DMS 273 (cell line): ENCODE measurements around the gene RNF20.
"Not testable (repeated sequence)": the region's sequence is repeated elsewhere in the genome, so short reads cannot be mapped to it uniquely, and the experiment has no call there.

Experiments used
- DNase-seq: peaks from one replicate; lab custom pipeline; 2025; ENCODE audit not compliant: unreplicated experiment; lab: John Stamatoyannopoulos, UW

Gene RNF20

DNA sequence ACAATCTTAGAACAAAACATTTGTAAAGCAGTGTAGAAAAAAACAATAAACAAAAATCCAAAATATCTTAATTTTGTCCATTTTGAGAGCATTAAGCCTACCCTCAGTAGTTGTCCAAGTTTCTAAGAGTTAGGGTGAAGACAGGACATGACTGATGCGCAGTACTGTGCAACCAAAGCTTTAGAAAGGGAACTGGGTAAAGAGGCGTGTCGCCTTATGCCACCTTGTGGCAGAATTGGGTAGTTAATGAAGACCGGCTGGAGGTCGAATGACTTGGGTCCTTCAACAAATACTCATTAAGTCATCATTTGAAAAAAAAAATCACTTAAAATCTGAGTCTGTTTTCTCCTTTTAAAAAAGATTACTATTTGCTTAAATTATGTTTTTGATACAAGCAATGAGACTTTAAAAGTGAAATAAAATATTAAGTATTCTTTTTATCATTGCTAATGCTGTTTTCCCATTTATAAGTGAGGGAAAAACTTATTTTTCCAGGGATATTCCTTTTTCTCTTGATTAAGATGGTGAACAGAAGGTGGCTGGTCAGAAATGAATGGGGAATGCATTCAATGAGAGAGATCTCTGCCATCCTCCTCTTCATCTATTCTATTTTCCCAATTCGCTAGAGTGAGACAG is 3.5 kb upstream of the RNF20 start:
- DNase-seq = peak; percentile 83

DNA sequence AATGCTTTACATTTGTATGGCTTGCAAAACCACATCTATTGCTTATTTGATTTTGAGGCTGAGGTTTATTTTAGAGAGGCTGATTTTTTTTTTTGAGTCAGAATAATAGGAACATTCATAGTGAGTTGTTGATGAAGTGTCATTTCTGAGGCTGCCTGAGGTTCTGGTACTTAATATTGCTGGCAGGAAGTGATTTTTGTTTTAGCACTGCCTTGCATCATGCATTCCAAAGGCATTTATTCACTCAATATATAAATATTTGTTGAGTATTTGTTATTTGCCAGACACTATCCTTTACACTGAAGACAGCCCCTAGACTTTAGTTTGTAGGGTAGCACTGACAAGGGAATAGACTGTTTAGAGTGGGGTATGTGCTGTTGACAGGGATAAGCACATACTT is 2.7 kb downstream of the RNF20 start:
- no peak for DNase-seq

DNA sequence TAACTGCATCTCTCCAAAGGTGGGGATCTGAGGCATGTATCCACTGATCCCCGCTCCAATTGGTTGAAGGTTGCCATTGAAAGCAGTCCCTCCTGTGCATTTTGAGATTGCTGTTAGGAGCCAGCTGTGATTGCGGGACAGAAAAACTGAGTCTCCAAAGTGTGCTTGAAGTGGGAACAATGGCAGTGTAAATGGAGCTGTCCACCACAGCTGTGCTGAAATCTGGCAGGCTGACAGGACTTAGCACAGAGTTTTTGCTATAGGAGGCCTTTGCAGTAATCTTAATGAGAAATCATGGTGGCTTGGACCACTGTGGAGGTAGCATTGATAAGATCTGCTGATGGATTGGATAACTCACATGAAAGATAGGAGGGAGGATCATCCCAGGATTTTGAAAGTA is 3.3 kb downstream of the RNF20 start:
- peak; percentile 11 for DNase-seq

DNA sequence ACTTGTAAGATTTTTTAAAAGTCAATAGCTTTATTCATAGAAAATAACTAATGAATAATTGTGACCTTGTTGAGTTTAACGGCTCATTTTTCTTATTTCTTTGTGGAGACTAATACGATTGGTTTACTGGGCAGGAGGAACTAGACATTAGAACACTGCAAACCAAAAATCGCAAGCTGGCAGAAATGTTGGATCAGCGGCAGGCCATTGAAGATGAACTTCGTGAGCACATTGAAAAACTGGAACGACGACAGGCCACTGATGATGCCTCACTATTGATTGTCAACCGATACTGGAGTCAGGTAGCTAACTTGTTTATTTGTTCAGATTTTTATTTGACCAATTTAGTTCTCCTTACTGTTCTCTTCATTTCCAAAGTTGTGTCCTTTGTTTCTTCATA is 6.4 kb downstream of the RNF20 start:
- DNase-seq = no peak

DNA sequence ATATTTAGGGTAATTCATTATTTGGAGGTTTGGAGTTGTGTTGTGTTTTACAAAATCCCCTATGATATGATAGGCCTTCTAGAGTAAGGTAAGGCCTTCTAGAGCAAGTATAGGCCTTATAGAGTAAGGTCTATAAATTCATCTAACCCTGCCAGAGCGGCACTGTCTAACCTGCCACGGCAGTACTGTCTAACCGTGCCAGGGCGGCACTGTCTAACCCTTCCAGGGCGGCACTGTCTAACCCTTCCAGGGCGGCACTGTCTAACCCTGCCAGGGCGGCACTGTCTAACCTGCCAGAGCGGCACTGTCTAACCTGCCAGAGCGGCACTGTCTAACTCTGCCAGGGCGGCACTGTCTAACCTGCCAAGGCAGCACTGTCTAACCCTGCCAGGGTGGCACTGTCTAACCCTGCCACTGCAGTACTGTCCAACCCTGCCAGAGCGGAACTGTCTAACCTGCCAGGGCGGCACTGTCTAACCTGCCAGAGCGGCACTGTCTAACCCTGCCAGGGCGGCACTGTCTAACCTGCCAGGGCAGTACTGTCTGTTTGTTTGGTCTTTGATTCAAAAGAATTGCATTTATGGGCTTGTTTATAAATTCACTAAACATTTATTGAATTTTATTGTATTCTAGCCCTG is 9.6 kb downstream of the RNF20 start:
- no peak for DNase-seq

DNA sequence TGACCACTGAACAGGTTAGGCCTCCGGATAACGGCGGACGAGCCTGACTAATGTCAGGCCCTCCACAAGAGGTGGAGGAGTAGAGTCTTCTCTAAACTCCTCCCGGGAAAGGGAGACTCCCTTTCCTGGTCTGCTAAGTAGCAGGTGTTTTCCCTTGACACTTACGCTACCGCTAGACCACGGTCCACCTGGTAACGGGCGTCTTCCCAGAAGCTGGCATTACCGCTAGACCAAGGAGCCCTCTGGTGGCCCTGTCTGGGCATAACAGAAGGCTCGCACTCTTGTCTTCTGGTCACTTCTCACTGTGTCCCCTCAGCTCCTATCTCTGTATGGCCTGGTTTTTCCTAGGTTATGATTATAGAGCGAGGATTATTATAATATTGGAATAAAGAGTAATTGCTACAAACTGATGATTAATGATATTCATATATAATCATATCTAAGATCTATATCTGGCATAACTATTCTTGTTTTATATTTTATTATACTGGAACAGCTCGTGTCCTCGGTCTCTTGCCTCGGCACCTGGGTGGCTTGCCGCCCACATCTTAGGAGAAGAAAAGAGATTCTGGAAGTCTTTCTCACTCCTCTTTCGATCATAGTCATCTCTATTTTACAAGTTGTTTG is 15.9 kb downstream of the RNF20 start:
- not testable (repeated sequence) for DNase-seq

DNA sequence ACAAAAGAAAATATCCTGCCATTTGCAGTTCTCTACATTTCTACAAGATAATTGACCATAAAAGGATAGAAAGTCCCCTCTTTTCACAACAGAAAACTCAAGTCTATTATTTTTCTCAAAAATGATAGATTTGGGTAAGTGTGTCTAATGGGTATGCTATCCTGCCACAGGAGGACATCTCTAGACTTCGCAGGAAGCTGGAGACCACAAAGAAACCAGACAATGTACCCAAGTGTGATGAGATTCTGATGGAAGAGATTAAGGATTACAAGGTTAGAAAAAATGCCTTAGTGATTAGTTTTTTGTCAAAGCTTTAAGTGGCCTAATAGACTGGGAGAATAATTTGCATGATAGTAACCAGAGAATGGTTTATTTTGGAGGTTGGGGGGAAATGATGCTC is 28.1 kb downstream of the RNF20 start:
- no peak for DNase-seq

DNA sequence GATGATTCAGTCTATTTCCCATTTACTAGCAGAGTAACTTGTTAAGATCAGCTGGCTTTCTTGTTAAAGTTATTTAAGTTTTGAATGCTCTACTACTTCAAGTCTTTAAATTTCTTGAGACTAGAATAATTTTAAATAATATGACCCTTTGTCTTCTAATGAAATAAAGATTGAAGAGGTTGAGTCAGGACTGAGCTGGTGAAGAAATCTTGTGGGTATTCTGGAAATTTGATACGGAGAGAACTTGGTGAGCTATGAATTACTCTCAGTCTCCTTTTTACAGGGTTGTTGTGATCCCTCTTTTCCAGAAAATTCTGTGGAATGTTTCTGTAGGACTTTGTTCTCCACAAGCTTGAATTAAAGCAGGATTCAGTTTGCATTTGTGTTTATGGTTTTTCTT is 29.3 kb downstream of the RNF20 start:
- DNase-seq = no peak

DNA sequence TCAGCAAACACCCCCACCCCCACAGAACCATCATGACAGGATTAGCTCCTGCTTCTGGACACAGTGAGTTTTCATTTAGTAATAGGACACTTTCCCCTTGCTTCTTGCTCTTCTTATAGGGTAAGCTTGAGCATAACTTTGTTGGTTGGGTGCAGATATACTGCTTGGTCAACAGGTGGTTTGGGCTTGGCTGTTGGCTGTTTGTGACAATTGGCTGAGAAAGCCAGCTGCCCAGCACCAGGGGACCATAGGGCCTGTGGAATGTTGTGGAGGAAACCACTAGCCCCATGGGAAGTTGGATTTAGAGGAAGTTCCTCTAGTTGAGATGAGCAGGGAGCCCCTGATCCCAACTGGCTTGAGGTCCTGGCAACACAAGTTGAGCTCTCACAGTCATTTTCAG is 30.6 kb downstream of the RNF20 start:
- no peak for DNase-seq

DNA sequence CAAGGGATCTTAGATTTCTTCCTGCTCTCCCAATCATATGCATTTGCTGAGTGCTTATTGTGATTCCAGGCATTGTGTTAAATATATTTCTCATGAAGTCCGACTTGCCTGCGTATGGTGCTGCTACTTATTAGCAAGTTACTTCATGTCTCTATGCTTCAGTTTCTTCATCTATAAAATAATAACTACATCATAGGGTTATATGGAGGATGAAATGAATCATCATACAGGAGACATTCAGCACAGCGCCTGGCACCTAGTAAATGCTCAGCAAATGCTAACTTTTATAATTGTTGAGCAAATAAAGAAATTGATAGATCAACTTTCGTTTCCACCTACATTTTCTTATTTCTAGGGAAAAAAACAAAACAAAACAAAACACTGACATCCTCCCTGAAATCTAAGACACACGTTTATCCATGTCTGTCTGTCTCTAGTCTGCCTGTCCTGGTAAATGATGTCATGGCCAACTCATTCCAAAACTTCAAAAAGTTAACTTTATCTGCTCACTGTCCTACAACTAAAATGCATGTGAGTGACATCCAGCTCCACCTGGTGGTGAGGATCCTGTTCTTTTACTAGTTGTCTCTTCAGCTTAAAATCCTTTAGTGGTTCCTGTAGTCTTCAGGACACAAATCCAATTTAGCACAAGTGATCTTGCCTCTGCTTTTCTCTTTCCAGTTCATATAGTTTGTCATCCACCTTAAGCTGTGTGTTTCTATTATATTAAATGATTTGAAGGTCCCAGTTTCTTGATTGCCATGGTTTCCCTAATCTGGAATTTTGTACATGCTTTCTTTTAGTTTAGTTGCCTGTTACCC is 33.5 kb downstream of the RNF20 start:
- DNase-seq = peak; percentile 45

DNA sequence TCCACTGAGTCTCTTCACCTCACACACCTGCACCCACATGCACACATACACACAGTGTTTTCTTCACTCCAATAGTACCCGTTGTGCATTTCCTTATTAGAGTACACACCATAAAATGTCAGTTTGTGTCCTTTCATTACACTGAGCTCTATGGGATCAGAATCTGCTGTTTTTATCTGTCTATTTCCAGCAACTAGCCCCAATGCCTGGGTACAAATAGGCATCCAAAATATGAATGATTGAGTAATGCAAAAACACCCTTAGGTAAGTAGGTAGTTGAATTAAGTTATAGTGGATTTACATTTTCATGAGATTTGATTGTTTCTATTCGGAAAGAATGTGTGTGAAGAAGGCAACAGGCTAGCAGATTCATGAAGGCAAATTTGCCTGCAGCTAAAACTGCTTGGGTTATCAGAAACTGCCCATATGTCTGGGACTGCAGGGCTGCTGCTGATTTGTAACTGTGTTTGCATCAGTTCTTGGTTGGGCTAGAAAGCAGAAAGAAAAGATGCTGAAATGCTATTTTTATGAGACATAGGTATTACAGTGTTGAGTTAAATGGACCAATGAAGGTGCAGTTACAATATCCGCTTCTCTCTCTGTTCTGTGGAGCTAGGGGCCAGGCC is 34.2 kb downstream of the RNF20 start:
- no peak for DNase-seq

DNA sequence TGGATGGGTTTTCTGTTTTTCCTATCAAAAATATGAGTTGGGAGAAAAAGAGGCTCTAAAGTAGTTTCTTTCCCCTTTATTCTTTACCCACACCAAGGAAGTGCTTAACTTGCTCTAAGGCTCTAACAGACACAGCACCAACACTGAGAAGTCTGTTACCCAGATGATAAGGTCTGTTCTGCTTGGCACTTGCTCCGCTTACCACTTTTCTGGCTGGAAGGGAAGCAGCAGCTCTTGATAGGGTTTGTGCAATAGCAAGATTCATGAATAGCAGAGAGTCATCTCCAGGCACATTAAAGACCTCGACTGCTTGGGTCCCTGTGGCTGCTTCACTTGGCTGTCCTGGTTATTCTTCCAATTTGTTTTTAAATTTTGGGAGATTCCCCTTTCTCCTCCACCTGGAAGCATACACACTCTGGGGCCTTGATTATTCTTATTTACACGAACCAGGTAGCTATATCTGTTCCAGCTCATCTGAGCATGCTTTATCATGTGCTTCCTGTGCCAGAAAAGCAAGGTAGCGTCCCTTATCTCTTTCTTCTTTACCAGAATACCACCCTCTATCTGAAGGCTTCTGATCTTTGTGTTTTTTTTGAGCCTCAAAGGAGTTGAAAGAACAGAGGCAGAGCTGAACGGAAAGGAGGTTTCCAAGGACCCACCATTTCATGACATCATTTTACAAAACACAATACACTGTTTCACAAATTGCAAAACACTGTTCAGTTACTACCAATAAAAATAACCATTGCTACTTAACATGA is 36.3 kb downstream of the RNF20 start:
- no peak for DNase-seq

DNA sequence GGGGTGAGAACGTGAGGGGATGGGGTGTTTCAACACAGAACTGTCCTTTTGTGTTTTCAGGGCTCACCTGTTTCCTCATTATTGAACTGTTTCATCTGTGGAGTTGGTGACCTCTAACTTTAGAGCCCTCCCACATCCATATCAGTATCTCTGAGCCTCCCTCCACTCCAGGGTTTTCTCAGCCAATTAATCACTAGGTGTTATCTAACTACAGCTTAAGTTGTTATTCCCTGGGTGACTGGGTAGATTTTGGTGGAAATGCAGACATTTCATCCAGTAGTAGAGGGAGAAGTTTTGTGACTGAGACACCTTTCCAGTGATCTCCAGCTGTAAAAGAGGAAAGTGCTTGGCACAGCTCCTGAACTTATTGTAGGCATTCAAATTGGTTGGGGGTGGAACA is 37.5 kb downstream of the RNF20 start:
- no peak for DNase-seq

DNA sequence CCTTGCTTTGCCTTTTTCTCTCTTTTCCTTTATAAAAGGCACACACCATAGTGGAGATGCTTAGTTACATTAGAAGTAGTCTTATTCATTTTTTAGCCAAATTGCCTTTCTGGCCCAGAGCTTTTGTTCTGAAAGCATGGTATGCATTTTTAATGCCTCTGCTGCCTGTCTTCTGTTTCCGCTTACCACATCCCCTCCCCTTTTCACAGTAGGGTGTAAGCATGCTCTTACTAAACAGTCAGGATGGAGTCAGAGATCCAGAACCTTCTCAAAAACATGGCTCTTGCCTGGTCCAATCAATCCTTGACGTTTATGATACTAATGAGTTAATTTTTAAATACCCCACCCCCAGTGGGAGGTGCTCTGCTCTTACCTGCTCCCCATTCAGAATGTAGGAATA is 38.7 kb downstream of the RNF20 start:
- no peak for DNase-seq

DNA sequence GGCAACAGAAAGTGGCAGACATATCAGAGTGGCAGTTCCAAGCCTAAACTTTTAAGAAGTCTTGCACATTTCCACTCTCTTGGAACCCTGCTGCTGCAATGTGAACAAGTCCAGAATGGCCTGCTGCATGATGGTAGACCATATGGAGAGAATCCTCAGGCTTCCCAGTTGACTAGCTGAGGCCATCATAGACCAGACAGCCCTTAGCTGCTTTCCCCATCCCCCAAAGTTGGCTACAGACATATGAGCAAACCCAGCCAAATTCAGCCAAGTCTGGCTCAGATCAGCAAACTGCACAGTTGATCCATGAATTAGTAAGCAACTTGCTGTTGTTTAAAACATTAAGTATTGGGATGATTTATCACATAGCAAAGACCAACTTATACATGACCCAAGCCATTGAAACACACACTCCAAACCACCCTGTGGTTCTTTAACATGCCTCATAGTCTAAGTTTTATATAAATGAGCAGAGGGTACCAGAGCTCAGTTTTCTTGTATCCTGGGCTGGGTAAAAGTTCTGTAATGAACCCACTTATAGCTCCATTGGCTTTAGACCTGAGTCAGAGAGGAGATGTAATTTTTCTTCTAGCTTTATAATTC is 41.2 kb downstream of the RNF20 start:
- DNase-seq = peak; percentile 41

DNA sequence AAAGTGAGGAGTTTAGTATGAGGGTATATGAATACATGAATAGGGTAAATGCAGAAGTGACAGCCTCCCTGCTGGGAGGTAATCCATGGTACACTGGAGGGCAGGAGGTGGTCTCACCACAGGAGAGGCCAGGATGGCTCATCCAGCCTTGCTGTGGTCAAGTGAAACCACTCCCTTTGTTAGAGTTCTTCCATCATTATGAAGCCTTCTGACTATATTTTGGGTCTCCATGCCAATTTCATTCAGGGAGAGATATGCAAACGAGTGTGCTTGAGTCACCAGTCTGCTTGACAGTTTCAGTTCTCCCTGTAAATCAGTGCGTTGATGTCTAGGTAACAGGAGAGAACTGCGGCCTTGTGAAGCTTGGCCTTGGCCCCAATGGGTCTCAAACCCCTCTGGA is 44.7 kb downstream of the RNF20 start:
- DNase-seq = peak; percentile 9

DNA sequence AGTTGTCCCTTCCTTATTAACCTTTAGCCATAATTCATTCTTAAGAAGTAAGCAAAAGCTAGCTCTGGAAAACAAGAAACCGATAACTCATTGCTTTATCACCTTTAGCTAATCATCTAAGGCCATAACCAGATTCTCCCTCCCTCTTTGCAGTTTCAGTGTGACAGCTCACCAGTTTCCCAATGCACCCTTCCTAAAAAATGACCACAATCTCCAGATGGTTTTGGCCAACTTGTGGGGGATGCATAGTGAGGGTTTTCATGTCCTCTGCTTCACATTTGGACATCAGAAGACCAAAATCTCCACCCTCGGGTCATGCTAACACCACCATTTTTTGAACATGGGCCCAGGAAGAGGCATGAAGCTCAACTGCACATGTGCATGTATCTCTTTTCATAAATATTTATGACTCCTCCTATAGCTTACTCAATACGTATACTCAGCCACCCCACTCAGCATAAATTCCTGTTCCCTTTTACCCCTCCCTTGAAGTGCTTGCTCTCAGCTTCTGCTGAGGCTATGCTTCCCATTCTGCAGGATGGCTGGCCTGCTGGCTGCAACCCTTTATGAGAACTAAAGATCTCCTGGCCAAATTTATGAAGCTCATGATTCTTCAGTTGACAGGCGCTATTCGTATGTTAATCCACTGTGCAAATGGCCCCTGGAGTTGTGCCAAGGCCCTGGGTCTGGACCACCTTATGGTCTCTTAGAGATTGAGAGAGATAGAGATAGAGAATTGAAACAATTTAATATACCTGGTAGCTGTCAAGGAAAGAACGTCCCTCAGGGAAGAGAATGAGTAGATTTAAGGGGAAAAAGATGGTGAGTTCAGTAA is 46.3 kb downstream of the RNF20 start:
- peak; percentile 71 for DNase-seq

DNA sequence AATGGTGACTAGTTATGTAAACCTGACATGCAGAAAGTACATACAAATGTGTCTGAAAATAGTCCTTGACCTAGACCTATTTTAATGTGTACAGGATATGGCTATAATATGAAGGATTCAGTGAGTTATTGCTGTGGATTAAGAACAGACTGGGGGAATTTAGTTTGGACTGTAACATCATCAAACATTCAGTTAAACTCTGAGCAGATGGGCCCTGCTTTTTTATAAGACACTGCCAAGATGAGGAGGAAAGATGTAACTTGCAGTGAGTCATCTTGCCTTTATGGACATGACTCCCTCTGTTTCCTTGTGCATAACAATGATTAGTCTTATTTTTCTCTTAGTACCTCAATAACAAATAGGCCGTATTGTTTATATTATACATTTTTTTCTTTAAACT is 48.9 kb downstream of the RNF20 start:
- peak; percentile 78 for DNase-seq

DNA sequence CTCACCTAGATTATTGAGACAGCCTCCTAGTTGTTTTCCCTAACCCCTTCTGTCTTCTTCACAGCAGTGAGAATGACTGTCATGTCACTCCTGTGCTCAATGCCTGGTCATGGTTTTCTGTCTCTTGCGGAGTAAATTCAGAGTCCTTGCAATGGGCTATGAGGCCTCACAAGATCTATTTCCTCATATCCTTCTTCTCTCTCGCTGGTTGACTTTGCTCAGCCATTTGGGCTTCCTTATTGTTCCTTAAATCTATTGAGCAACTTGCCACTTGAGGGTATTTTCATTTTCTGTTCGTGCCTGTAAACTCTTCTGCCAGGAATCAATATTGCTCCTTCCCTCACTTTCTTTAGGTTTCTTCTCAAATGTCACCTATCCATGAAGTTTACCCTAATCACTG is 52.1 kb downstream of the RNF20 start:
- DNase-seq = no peak
